Chondrocyte (in vitro differentiated cells): ENCODE data around the gene CTCFL. TPM values are rescaled to one million over a fixed set of nuclear protein-coding genes. Genes with fewer than 3 reads are reported as not detected.
A peak's percentile ranks its signal among the peaks of the same experiment; 100 is the strongest.

Experiments
- DNase-seq: peaks from one replicate; pipeline ENCODE4 v3.0.0; 2021; ENCODE audit warnings: mixed read lengths, low spot score
- H3K27ac Mint-ChIP-seq: one replicate; pipeline ENCODE4 v1.8.0; 2021; ENCODE audit warnings: mild to moderate bottlenecking, moderate library complexity, mixed read lengths; ENCODE audit not compliant: unreplicated experiment
- H3K27me3 Mint-ChIP-seq: 2 replicates; pipeline ENCODE4 v1.8.0; 2021; ENCODE audit warnings: low read depth, mixed read lengths
- H3K36me3 Mint-ChIP-seq: 2 replicates; pipeline ENCODE4 v1.8.0; 2021; ENCODE audit warnings: low read depth, mixed read lengths
- H3K4me1 Mint-ChIP-seq: 2 replicates; pipeline ENCODE4 v1.8.0; 2021; ENCODE audit warnings: low read depth, mild to moderate bottlenecking, mixed read lengths
- H3K4me3 Mint-ChIP-seq: one replicate; pipeline ENCODE4 v1.8.0; 2021; ENCODE audit warnings: mild to moderate bottlenecking, moderate library complexity, mixed read lengths; ENCODE audit not compliant: unreplicated experiment
- H3K9me3 Mint-ChIP-seq: 2 replicates; pipeline ENCODE4 v1.8.0; 2021; ENCODE audit warnings: low read depth, mixed read lengths
- CTCF ChIP-seq: fragments of 200-600 bp; sonication (generic); IDR thresholded peaks from 2 replicates; pipeline ENCODE4 v1.5.0; 2021; ENCODE audit warnings: antibody characterized with exemption, mild to moderate bottlenecking, moderate library complexity
- total RNA-seq: library from RNA; stranded (reverse); gene quantifications from 3 replicates; pipeline ENCODE4 v1.2.1, GENCODE V29; 2021

Gene CTCFL
- total RNA-seq, 1 donor from 2014 or later = not detected

- H3K4me1 Mint-ChIP-seq = no peaks in the 10 kb centered on the region
Measured at GRCh38 chr20:57526885-57527460, 2.0 kb upstream of the CTCFL start.

DNA sequence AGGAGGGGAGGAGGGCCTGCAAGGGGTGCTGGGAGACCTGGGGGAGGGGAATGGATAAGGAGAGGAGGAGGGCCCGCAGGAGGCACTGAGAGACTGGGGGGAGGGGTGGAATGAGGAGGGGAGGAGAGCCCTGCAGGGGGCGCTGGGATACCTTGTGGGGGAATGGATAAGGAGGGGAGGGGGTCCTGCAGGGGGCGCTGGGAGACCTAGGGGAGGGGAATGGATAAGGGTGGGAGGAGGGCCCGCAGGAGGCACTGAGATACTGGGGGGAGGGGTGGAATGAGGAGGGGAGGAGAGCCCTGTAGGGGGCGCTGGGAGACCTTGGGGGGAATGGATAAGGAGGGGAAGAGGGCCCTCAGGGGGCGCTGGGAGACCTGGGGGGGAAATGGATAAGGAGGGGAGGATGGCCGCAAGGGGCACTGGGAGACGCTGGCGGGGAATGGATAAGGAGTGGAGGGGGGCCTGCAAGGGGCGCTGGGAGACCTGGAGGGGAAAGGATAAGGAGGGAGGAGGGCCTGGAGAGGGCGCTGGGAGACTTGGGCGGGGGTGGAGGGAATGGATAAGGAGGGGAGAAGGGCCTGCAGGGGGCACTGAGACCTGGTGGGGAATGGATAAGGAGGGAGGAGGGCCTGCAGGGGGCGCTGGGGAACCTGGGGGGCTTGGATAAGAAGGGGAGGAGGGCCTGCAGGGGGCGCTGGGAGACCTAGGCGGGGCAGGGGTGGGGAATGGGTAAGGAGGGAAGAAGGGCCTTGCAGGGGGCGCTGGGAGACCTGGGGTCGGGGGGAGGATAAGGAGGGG is 1.3 kb upstream of the CTCFL start:
- H3K36me3 Mint-ChIP-seq = no peaks in the 10 kb centered on the region

More at GRCh38 chr20:57526885-57527460, 2.0 kb upstream of the CTCFL start:
- TF ChIP-seq CTCF = peak; percentile 23
- no peak for DNase-seq
- H3K36me3 Mint-ChIP-seq = no peaks in the 10 kb centered on the region
- H3K4me3 Mint-ChIP-seq = no peak overlapping the region
- H3K27ac Mint-ChIP-seq = no peak overlapping the region
- H3K9me3 Mint-ChIP-seq = no peaks in the 10 kb centered on the region
- peaks cover 9% of the 10 kb centered on the region for H3K27me3 Mint-ChIP-seq

GRCh38 chr20:57525328-57526086 is 567 bp upstream of the CTCFL start:
- no peak for DNase-seq
- Mint-ChIP-seq H3K9me3 (no peaks in the 10 kb centered on the region), H3K36me3 (no peaks in the 10 kb centered on the region), H3K4me1 (no peaks in the 10 kb centered on the region), H3K27me3 (peaks cover 6% of the 10 kb centered on the region), H3K27ac (no peak overlapping the region), H3K4me3 (no peak overlapping the region)
- TF ChIP-seq CTCF = no peak

More for the DNA sequence above, 1.3 kb upstream of the CTCFL start:
- TF ChIP-seq CTCF = peak; percentile 31
- Mint-ChIP-seq H3K4me3 (no peak overlapping the region), H3K9me3 (no peaks in the 10 kb centered on the region), H3K27me3 (peaks cover 9% of the 10 kb centered on the region), H3K4me1 (no peaks in the 10 kb centered on the region), H3K27ac (no peak overlapping the region)
- DNase-seq = no peak

GRCh38 chr20:57523782-57524181 is 1.2 kb downstream of the CTCFL start:
- no peak for DNase-seq
- Mint-ChIP-seq H3K9me3 (no peaks in the 10 kb centered on the region), H3K27ac (no peak overlapping the region), H3K36me3 (no peaks in the 10 kb centered on the region), H3K4me3 (no peak overlapping the region), H3K4me1 (no peaks in the 10 kb centered on the region), H3K27me3 (peaks cover 4% of the 10 kb centered on the region)
- TF ChIP-seq CTCF = no peak

DNA sequence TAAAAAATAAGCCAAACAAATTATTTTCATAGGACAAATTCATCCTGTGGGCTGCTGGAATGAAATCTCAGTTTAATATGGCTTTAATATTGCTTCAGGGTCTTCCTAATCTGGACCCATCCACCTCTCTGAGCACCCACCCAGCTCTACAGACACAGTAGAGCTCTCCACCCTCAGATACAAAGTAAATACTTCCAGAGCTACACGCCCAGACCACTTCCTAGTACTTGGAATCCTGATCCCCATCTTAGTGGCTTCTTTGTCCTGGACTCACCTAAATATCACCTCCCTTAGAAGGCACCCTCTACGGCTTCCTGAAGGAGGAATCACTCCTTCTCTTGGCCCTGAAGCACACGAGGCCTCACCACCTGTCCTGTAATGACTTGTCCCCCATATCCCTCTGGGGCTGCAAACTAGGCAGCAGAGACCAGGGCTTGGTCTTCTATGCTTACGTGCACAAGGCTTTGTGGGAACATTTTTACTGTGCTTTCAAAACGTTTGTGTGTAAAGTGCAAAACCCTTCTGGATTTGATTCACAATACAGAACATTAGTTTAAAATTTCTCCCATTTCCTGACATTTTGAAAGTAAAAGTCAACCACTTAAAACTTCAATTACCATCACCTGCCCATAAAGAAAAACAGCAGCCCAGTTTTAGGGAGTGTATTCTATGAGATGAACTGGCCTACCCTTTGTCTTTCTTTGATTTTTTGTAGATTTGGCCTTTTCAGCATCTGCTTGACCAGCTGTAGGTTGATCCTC is 2.4 kb downstream of the CTCFL start:
- no peak for TF ChIP-seq CTCF
- no peak overlapping the region for H3K27ac Mint-ChIP-seq
- H3K27me3 Mint-ChIP-seq = peaks cover 3% of the 10 kb centered on the region
- no peak overlapping the region for H3K4me3 Mint-ChIP-seq
- H3K36me3 Mint-ChIP-seq = no peaks in the 10 kb centered on the region
- no peaks in the 10 kb centered on the region for H3K4me1 Mint-ChIP-seq
- no peaks in the 10 kb centered on the region for H3K9me3 Mint-ChIP-seq
- DNase-seq = no peak
